Measurements from ENCODE around the gene ERMP1. TPM values are rescaled to one million over a fixed set of nuclear protein-coding genes. Genes with fewer than 3 reads are reported as not detected.
A peak's percentile ranks its signal among the peaks of the same experiment; 100 is the strongest.
"Not testable (repeated sequence)": the region's sequence is repeated elsewhere in the genome, so short reads cannot be mapped to it uniquely, and the experiment has no call there.

ERMP1 gene
- total RNA-seq, 1 donor from 2014 or later: 8.5 TPM

DNA sequence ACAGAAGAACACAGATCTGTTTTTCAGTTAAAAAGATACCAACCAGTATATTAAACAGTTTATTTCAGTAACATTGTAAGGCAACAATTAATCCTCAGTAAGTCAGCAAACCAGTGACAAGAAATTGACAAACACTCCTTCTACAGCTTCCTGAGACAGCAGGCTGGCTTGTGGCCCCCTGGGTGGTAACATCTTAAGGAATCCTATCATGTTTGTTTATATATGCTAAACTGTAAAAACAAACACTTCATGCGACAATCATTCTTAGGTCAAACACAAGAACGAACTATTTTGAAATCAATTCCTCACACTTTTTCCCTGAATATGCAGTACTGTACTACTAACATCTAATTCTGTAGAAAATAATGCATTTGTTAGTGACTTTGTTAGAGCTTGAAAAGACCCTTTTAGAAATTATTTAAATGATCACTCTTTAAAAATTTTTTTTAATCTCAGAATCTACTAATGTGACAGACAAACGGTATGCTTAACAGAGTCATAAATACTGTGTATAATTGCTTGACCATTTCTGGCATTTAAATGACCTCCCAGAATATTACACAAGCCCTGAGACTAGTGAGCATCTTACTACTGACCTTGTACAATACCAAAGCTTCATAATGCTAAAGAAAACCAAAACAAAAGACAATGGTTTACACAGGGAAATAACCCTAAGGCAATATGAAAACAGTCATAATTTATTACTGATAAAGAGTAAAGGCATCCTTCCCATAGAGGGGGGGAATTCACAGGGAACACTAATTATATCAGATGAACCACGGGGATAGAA lies 48.2 kb downstream of the ERMP1 start:
- DNase-seq (ENCODE audit: low read depth): no peak

DNA sequence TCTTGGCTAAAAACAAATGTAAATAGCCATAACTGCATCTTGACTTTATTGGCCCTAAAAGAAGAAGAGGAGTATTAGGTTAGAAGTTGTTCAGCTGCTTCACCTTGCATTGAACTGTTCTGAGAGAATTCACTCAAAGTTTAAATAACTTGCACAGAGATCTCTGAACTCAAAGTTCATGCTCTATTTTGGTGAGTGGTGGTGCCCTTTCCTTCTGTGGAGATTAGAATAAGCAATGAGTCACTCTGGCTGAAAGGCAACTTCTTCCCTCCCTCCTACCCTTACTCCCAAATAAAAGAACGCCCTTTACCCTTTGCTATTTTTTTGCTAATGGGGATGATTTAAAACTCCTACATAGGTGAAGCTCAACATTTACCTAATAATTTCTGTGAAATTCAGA lies 48.9 kb downstream of the ERMP1 start:
- DNase-seq (ENCODE audit: low read depth): peak; percentile 37

DNA sequence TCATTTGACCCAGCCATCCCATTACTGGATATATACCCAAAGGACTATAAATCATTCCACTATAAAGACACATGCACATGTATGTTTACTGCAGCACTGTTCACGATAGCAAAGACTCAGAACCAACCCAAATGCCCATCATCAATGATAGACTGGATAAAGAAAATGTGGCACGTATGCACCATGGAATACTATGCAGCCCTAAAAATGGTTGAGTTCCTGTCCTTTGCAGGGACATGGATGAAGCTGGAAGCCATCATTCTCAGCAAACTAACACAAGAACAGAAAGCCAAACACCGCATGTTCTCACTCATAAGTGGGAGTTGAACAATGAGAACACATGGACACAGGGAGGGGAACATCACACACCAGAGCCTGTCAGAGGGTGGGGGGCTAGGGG lies 49.5 kb downstream of the ERMP1 start:
- DNase-seq (ENCODE audit: low read depth): not testable (repeated sequence)

DNA sequence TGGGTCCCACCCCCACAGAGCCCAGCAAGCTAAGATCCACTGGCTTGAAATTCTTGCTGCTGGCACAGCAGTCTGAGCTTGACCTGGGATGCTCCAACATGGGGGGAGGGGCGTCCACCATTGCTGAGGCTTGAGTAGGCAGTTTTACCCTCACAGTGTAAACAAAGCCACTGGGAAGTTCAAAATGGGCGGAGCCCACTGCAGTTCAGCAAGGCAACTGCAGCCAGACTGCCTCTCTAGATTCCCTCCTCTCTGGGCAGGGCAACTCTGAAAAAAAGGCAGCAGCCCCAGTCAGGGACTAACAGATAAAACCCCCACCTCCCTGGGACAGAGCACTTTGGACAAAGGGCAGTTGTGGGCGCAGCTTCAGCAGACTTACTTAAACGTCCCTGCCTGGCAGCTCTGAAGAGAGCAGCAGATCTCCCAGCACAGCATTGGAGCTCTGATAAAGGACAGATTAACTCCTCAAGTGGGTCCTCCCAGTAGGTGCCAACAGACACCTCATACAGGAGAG lies 53.2 kb downstream of the ERMP1 start:
- DNase-seq (ENCODE audit: low read depth): not testable (repeated sequence)

DNA sequence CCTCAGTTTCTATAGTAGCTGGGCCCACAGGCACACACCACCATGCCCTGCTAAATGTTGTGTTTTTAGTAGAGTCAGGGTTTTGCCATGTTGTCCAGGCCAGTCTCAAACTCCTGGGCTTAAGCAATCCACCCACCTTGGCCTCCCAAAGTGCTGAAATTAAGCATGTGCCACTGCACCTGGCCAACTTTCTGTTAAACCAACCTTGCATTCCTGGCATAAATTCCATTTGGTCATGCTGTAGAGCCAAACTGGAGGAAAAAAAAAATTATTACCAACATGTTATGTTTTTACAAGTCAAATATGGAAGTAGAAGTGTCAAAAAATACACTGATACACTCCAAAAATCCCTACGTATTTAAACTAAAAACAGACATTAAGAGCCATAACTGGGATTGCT lies 54.1 kb downstream of the ERMP1 start:
- no peak for DNase-seq (ENCODE audit: low read depth)

DNA sequence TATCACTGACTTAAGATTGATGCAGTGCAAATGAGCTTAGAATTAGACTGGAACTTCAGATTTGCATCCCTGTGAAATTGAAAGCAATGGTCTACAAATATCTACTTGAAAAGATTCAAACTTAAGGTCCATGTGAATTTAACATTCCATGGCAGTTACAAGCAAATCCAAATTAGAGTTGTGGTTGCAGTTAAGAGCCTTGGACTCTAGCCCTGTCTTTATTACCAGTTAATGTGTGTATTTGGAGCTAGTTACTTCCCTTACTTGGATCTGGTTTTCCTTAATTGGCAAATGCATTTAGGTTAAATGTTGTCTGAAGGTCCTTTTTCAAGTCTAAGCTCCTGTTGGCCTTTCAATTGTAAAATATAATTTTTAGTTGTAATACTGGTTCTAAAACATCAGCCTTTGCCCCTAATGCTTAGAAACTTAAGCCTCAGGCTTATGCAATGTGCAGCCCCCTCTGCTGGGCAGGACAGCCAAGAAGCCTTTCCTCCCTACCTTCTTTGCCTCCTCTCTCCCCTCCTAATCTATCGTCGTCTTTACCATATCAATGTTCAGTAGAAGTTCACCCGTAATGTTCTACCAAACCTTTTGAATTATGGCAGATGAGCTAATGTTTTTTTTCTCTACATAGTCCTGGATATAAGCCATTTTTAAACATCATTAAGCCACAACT lies 59.5 kb downstream of the ERMP1 start:
- DNase-seq (ENCODE audit: low read depth): no peak

DNA sequence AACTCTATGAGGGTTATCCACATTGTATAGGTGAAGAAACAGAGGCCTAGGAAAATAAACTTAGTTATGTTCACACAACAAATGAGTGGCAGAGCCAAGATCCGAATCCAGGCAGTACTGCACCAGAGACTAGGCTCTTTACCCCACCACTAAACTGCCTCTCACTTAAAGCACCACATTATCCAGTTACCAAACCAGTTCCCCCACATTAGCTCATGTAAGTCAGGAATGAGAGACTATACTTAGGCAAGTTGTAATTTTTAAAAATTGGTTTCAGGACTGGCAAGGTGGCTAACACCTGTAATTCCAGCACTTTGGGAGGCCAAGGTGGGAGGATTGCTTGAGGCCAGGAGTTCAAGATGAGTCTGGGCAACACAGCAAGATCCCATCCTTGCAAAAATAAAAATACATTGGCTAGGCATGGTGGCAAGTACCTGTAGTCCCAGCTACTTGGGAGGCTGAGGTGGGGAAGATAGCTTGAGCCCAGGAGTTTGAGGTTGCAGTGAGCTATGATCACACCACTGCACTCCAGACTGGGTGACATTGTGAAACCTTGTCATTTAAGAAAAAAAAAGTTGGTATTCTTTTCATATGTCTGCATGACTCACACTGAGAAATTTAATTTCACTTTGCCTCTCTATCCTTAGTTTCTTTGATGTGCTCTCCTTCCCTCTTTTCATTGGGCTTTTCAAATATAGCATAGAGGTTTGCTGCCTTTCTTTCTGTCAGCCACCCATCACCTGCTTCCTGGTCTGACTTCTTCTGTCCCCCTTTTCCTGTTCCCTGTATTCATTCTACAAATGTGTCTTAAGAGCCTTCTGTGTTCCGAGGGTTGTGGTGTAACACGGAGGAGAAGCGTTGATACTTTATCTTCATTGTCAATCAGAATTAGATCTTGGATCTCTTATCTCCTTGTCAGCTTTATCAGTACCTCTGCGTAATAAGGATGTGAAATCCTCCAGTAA lies 64.7 kb downstream of the ERMP1 start:
- DNase-seq (ENCODE audit: low read depth): no peak

DNA sequence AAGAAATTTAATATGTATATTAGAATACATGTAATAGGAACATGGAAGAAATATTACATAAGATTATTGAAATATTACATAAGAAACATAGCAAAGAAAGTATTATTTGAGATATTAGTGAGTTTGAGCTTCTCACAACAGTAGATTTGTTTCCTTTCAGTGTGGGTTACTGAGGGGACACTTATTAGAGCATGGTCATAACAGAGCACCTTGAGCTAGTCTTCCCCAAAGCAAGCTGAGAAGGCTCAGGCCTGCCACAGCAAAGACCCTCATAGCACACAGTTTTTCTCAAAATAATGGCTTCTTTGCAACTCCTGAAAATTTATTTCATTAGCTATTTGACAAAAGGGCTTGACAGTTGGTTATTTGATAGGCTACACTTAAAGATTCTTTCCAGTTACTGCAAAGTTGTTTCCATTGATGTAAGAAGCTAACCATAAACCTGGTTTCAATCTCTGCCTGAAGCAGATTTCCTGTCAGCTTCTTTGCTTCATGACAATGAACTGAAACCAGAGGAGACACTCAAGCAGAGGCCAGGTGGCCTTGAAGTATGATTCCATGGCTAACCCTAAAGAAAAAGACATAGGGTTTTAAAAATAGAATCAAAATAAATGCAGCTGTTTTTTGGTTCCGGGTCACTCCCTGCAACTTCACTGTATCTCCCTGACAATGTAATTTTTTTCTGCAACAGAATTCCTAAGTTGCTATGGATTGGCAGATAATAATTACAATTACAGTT lies 68.6 kb downstream of the ERMP1 start:
- peak; percentile 44 for DNase-seq (ENCODE audit: low read depth)

DNA sequence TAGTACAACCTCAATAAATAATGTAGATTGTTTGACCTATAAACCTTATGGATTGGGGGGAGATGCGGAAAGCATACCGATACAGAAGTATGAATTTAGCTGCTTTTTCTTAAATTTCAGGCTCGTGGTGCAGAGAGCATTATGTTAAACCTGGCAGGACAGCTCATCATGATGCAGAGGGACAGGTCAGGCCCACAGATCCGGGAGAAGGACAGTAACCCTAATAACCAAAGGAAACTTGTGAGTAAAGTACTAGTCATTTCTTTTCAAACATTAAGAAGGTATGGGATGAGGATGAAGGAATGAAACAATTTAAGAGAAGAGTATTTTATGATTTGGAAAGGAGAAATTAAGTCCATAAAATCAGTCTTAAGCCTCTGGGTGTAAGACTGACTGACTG lies 70.5 kb downstream of the ERMP1 start:
- no peak for DNase-seq (ENCODE audit: low read depth)

DNA sequence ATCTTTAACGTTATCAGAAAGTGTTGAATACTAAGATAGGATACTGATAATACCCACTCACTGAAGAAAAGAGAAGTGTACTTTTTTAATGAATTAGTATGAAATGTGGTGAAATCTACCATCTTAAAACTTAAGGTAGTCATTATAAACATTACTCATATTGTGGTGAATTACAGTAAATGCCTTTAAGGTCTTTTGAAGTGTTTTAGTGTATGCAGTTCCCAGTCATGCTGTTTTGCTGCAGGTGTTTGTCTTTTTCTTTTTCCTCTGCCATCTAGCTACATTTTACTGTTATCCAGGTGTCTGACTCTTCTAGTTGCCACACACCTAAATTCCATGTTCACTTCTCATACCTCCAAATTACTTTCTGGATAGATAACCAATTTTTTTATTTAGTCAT lies 72.6 kb downstream of the ERMP1 start:
- DNase-seq (ENCODE audit: low read depth): no peak

DNA sequence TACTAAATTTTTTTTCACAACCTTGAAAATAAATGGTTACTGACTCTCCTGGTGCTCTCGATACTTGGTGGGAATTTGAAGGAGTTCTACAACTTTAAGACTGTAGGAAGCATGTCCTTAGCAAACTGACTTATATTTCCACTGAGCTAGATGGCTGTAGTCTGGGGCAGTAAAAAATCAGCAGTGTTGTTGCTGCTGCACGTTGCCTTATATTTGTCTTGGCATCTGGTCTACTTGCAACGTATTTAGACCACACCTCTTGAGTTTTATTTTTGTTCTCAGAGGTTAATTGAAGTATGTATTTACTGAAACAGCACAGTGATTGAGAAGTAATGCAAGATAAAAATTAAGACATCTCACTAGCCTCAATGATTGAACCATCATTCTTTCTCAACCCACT lies 76.3 kb downstream of the ERMP1 start:
- DNase-seq (ENCODE audit: low read depth): no peak

DNA sequence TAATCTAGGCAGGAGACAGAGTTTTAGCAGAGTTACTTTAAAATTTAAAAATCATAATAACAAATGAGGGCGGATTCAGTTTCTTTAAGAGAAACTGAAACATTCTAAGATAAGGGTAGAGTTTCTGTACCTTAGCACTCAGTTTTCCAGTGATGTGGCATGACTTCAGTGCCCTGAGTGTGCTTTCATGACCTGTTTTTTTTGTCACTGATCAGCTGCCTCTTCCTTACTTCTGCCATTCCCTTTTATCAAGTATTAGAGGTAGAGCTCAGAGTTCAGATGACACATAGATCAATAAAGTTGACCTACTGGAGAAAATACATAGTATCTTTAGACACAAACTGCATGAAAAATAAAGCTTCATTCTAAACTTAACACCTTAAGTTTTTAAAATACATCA lies 82.3 kb downstream of the ERMP1 start:
- no peak for DNase-seq (ENCODE audit: low read depth)

DNA sequence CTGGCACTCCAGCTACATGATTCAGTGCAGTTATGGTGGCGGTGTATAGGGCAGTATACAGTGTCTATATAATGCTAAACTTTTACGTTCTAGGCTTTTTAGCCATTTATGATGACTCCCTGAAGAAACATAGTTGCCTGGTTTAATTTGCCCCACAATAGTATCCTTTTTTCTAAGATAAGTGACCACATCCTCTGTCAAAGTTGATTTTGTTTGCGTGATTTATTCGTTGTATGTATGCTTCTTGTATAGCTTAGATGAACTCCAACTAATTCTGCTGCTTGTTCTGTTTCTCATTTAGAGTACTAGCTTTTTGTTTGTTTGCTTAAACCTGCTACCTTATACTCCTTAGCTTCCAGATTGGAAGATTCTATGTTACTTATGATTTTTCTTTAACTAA lies 83.6 kb downstream of the ERMP1 start:
- DNase-seq (ENCODE audit: low read depth): no peak

DNA sequence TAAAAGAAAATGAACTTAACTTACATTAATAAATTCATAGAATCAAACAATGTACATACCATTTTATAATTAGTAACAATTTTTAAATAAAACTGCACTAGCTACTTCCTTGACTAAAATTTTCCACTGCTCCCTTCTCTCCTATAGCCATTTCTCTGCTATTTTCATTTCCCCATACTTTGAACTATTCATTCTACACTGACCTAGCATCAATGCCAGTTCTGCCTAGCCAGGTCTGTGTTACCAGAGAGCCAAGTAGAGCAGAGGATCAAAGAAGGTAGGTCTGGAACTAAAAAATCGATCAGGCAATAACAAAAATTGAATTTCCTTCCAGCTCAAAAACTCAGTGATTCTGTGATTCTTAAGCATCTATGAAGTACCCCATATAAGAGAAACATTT lies 84.5 kb downstream of the ERMP1 start:
- DNase-seq (ENCODE audit: low read depth): no peak

DNA sequence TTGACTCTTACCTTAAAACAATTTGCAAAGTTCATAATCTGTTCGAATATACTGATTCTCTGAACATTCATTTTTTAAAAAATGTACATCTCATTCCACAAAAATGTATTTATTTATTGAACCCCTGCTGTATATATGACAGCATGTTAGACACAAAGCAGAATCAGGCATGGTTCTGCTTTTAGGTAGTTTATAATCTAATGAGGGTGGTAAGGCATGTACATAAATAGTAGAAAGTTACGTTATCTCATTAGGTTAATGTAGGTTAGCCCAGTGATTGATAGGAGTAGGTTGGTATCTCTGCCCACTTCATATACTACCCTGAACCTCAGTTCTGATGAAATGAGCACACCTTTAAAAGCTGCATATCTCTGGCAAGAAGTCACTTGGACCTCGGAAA lies 89.8 kb downstream of the ERMP1 start:
- no peak for DNase-seq (ENCODE audit: low read depth)

DNA sequence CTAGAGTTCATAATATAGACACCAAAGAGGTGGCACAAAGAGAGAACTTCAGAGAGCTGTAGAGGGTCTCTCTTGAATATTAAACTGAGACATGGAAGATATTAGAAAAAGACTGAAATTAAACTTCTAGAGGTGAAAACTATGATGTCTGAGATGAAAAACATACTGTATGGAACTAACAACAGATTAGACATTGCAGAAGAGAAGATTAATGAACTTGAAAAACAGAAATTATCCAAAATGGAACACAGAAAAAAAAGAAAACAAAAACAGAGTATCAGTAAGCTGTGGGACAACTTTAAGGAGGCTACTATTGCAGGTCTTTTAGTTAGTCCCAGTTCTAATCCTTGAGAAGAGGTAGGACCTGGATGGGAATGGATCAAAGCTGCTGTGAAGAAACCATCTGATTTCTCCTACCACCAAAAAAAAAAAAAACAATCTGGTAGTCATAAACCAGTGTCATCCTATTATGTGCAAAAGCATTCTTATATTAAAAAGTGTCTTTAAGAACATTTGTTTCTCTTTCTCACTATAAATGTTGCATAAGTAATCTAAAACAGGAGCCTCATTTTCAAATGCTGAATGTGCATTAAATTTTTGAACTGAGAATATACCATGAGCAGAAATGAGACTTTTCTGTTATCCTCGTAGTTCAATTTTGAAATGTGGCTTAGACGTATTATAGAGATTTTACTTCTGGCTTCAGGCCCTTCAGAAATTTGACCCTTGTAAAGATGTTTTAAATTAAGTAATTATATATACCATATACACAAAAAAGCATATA lies 96.2 kb downstream of the ERMP1 start:
- DNase-seq (ENCODE audit: low read depth): no peak

DNA sequence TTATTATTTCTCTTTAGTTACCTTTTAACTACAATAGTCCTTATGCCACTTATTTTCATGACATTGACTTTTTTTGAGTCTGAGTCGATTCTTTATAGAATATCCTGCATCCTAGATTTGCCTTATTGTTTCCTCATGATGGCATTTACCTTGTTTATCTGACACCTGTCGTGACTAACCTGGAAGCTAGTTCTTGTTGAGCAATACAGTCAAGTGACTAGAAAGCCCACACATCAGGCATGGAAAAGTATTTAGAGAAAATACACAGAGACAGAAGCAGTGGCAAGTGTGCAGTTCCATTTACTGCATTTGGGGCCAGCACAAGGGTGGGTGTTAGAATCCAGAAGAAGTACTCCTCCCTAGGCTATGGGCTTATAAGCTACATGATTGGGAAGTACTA lies 97.8 kb downstream of the ERMP1 start:
- DNase-seq (ENCODE audit: low read depth): no peak

Measured in myocyte (in vitro differentiated cells).